ENCODE results near the gene CACNA2D3.

CACNA2D3 gene

DNA sequence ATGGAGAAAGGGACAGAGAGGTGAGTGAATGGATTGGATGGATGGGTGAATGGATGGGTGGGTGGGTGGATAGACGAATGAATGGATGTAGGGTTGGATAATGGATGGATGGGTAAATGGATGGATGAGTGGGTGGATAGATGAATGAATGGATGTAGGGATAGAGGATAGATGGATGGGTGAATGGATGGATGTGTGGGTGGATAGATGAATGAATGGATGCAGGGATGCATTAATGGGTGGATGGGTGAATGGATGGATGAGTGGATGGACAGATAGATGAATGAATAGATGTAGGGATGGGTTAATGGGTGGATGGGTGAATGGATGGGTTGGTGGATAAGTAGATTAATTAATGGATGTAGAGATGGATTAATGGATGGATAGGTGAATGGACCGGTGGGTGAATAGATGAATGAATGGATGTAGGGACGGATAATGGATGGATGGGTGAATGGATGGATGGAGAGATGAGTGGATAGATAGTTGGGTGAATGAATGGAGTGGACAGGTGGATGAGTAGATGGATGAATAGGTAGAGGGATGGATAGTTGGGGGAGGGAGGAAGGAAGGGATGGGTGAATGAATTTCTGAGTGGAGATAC, 28.6 kb downstream of the CACNA2D3 start:
- Histone ChIP-seq H3K27me3 (ENCODE audit: control insufficient read depth, insufficient read depth, low read length) (no peaks in the 10 kb centered on the region), H3K27ac (ENCODE audit: low read depth, low read length) (no peak overlapping the region), H3K4me1 (ENCODE audit: control insufficient read depth, insufficient read depth, low read length) (no peaks in the 10 kb centered on the region), H3K36me3 (ENCODE audit: control insufficient read depth, insufficient read depth, low read length) (no peaks in the 10 kb centered on the region), H3K9me3 (ENCODE audit: control insufficient read depth, insufficient read depth, low read length) (no peaks in the 10 kb centered on the region), H3K9ac (ENCODE audit: low read depth, low read length) (no peak overlapping the region), H3K4me3 (ENCODE audit: low read depth, low read length) (no peak overlapping the region)

- Histone ChIP-seq H3K4me1 (ENCODE audit: control insufficient read depth, insufficient read depth, low read length) (peaks cover 8% of the 10 kb centered on the region; the same call in 1 of the 2 replicates), H3K27ac (ENCODE audit: low read depth, low read length) (no peak overlapping the region), H3K9me3 (ENCODE audit: control insufficient read depth, insufficient read depth, low read length) (no peaks in the 10 kb centered on the region), H3K36me3 (ENCODE audit: control insufficient read depth, insufficient read depth, low read length) (no peaks in the 10 kb centered on the region), H3K9ac (ENCODE audit: low read depth, low read length) (no peak overlapping the region), H3K27me3 (ENCODE audit: control insufficient read depth, insufficient read depth, low read length) (no peaks in the 10 kb centered on the region), H3K4me3 (ENCODE audit: low read depth, low read length) (no peak overlapping the region)
Measured at GRCh38 chr3:54153477-54153876, 31.1 kb downstream of the CACNA2D3 start.

DNA sequence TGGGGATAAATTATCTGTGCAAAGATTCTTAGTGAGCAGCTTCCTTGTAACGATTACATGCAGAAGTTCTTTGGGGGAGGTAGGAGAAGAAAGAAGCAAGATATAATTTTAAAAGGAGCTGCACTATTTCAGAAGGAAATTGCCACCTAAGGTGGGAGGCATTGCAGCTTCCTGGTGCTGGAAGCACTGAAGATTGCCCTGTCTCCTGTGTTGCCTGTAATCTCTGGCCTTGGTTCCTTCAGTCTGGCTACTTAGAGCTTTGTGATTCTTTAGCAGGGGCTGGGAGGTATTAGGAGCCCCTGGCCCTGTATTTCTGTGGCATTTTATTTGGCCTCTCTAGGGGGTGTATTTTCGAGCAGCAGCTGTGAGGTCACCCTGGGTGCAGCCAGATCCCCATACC, 35.5 kb downstream of the CACNA2D3 start:
- Histone ChIP-seq H3K9me3 (ENCODE audit: control insufficient read depth, insufficient read depth, low read length) (no peaks in the 10 kb centered on the region), H3K9ac (ENCODE audit: low read depth, low read length) (no peak overlapping the region), H3K27ac (ENCODE audit: low read depth, low read length) (no peak overlapping the region), H3K27me3 (ENCODE audit: control insufficient read depth, insufficient read depth, low read length) (no peaks in the 10 kb centered on the region), H3K4me1 (ENCODE audit: control insufficient read depth, insufficient read depth, low read length) (peaks cover 11% of the 10 kb centered on the region; the same call in 1 of the 2 replicates), H3K36me3 (ENCODE audit: control insufficient read depth, insufficient read depth, low read length) (no peaks in the 10 kb centered on the region), H3K4me3 (ENCODE audit: low read depth, low read length) (no peak overlapping the region)

GRCh38 chr3:54159917-54160316, 37.6 kb downstream of the CACNA2D3 start:
- H3K27ac ChIP-seq (ENCODE audit: low read depth, low read length), result no peak overlapping the region
- no peaks in the 10 kb centered on the region for H3K27me3 ChIP-seq (ENCODE audit: control insufficient read depth, insufficient read depth, low read length)
- no peaks in the 10 kb centered on the region for H3K9me3 ChIP-seq (ENCODE audit: control insufficient read depth, insufficient read depth, low read length)

GRCh38 chr3:54163441-54163840, 41.1 kb downstream of the CACNA2D3 start:
- Histone ChIP-seq H3K27ac (ENCODE audit: low read depth, low read length) (no peak overlapping the region), H3K9ac (ENCODE audit: low read depth, low read length) (no peak overlapping the region), H3K4me3 (ENCODE audit: low read depth, low read length) (no peak overlapping the region), H3K9me3 (ENCODE audit: control insufficient read depth, insufficient read depth, low read length) (no peaks in the 10 kb centered on the region), H3K4me1 (ENCODE audit: control insufficient read depth, insufficient read depth, low read length) (peaks cover 9% of the 10 kb centered on the region), H3K27me3 (ENCODE audit: control insufficient read depth, insufficient read depth, low read length) (no peaks in the 10 kb centered on the region), H3K36me3 (ENCODE audit: control insufficient read depth, insufficient read depth, low read length) (no peaks in the 10 kb centered on the region)

More at GRCh38 chr3:54159917-54160316, 37.6 kb downstream of the CACNA2D3 start:
- H3K4me1 ChIP-seq (ENCODE audit: control insufficient read depth, insufficient read depth, low read length), result peaks cover 11% of the 10 kb centered on the region
- H3K9ac ChIP-seq (ENCODE audit: low read depth, low read length), result no peak overlapping the region
- no peak overlapping the region for H3K4me3 ChIP-seq (ENCODE audit: low read depth, low read length)
- H3K36me3 ChIP-seq (ENCODE audit: control insufficient read depth, insufficient read depth, low read length), result no peaks in the 10 kb centered on the region

DNA sequence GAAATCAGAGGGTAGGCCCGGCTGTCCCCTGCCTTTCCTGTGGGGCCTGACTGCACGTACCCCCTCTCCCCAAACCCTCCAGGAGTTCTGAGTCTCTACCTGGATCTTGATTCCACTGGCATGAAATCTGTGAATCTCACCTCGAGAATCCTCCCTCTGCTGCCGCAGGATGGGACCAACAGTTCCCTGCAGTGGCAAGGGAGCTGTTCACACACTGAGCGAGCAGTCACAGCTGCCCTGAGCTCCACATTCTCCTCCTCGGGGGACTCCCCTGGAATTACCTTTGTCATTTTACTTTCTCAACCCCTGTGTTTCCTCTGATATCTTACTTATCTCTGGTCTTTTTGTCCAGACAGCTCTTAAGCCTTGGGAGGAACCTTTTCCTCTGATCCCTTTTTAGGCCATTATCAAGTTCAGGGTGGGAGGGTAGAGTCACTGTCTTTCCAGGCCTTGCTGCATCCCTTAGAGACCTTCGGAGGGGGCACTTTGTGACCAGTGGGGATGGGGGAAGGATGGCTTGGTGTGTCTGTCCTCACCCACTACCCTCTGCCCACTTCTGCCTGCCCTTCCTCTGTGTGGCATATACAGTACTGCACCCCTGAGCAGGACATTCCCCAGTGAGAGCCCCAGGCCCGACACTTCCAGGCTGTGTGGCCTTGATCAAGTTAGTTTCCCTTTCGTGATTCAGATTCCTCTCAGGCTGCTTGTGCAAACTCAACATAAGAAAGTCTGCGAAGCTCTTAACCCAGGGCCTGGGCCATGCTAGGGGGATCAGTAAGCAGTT, 42.0 kb downstream of the CACNA2D3 start:
- H3K27me3 ChIP-seq (ENCODE audit: control insufficient read depth, insufficient read depth, low read length), result no peaks in the 10 kb centered on the region
- no peaks in the 10 kb centered on the region for H3K36me3 ChIP-seq (ENCODE audit: control insufficient read depth, insufficient read depth, low read length)
- peaks cover 12% of the 10 kb centered on the region for H3K4me1 ChIP-seq (ENCODE audit: control insufficient read depth, insufficient read depth, low read length)
- H3K4me3 ChIP-seq (ENCODE audit: low read depth, low read length), result no peak overlapping the region
- H3K9ac ChIP-seq (ENCODE audit: low read depth, low read length), result no peak overlapping the region
- no peaks in the 10 kb centered on the region for H3K9me3 ChIP-seq (ENCODE audit: control insufficient read depth, insufficient read depth, low read length)
- H3K27ac ChIP-seq (ENCODE audit: low read depth, low read length), result no peak overlapping the region

DNA sequence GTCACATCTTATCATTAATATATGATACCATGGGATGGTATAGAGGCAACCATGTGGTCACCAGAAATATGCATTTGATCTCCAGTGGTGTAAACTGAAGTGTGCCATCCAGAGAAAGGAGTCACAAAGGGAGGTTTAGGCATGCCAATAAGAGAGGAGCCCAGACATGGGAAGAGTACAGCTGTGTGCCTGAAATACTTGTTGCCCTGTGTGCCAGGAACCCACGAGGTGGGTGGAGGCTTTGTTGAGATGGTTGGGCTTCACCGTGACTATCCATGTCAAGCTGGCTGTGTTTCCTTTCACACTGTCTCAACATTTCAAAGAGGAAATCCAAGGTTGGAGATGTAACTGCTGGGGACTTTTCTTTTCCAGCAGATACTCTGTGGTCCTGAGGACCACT, 43.5 kb downstream of the CACNA2D3 start:
- Histone ChIP-seq H3K4me1 (ENCODE audit: control insufficient read depth, insufficient read depth, low read length) (peaks cover 12% of the 10 kb centered on the region), H3K36me3 (ENCODE audit: control insufficient read depth, insufficient read depth, low read length) (no peaks in the 10 kb centered on the region), H3K9ac (ENCODE audit: low read depth, low read length) (no peak overlapping the region), H3K4me3 (ENCODE audit: low read depth, low read length) (no peak overlapping the region), H3K27ac (ENCODE audit: low read depth, low read length) (no peak overlapping the region), H3K27me3 (ENCODE audit: control insufficient read depth, insufficient read depth, low read length) (no peaks in the 10 kb centered on the region), H3K9me3 (ENCODE audit: control insufficient read depth, insufficient read depth, low read length) (no peaks in the 10 kb centered on the region)

DNA sequence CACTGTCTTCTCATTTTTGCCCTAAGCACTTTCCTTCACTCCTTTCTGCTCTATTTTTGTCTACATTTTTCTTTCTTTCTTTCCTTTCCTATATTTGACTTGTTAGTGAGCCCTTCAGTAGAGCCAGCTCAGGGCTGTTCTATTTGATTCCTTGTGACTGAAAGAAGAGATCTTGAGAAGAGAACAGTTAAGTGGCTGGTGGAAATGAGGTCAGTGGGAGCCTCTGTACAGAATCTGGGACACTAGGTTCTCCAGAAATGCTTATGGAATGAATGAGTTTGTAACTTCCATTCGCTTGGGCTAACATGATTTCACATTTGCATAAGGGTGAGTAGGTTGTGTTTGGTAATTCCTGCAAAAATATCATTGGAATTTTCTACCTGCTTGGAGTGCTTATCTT, 45.6 kb downstream of the CACNA2D3 start:
- Histone ChIP-seq H3K9me3 (ENCODE audit: control insufficient read depth, insufficient read depth, low read length) (no peaks in the 10 kb centered on the region), H3K4me1 (ENCODE audit: control insufficient read depth, insufficient read depth, low read length) (peaks cover 12% of the 10 kb centered on the region), H3K27me3 (ENCODE audit: control insufficient read depth, insufficient read depth, low read length) (no peaks in the 10 kb centered on the region), H3K9ac (ENCODE audit: low read depth, low read length) (no peak overlapping the region), H3K4me3 (ENCODE audit: low read depth, low read length) (no peak overlapping the region), H3K36me3 (ENCODE audit: control insufficient read depth, insufficient read depth, low read length) (no peaks in the 10 kb centered on the region), H3K27ac (ENCODE audit: low read depth, low read length) (no peak overlapping the region)

- Histone ChIP-seq H3K36me3 (ENCODE audit: control insufficient read depth, insufficient read depth, low read length) (no peaks in the 10 kb centered on the region), H3K9me3 (ENCODE audit: control insufficient read depth, insufficient read depth, low read length) (no peaks in the 10 kb centered on the region)
Measured at GRCh38 chr3:54168451-54168850, 46.1 kb downstream of the CACNA2D3 start.

DNA sequence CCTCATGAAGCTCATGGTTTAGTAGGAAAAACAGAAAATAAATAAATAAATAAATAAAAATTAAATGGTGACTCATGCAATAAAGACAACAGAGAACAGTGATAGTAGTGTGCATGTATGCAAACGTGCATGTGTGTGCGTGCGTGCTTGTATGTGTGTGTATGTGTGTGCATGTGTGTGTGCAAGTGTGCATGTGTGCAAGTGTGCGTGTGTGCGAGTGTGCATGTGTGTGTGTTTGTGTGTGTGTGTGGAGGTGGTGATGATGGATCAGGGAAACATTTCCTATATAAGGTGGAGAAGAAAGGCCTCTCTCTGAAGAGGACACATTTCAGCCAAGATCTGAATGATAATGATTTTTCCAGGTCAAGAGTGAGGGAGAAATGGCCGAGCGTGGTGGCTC, 47.2 kb downstream of the CACNA2D3 start:
- H3K36me3 ChIP-seq (ENCODE audit: control insufficient read depth, insufficient read depth, low read length), result no peaks in the 10 kb centered on the region
- no peaks in the 10 kb centered on the region for H3K9me3 ChIP-seq (ENCODE audit: control insufficient read depth, insufficient read depth, low read length)
- H3K27ac ChIP-seq (ENCODE audit: low read depth, low read length), result no peak overlapping the region
- H3K27me3 ChIP-seq (ENCODE audit: control insufficient read depth, insufficient read depth, low read length), result no peaks in the 10 kb centered on the region
- H3K9ac ChIP-seq (ENCODE audit: low read depth, low read length), result no peak overlapping the region
- H3K4me3 ChIP-seq (ENCODE audit: low read depth, low read length), result no peak overlapping the region
- peaks cover 12% of the 10 kb centered on the region; the same call in 1 of the 2 replicates for H3K4me1 ChIP-seq (ENCODE audit: control insufficient read depth, insufficient read depth, low read length)

More at GRCh38 chr3:54168451-54168850, 46.1 kb downstream of the CACNA2D3 start:
- no peak overlapping the region for H3K9ac ChIP-seq (ENCODE audit: low read depth, low read length)
- H3K27ac ChIP-seq (ENCODE audit: low read depth, low read length), result no peak overlapping the region
- H3K4me1 ChIP-seq (ENCODE audit: control insufficient read depth, insufficient read depth, low read length), result peaks cover 12% of the 10 kb centered on the region
- H3K27me3 ChIP-seq (ENCODE audit: control insufficient read depth, insufficient read depth, low read length), result no peaks in the 10 kb centered on the region
- H3K4me3 ChIP-seq (ENCODE audit: low read depth, low read length), result no peak overlapping the region

DNA sequence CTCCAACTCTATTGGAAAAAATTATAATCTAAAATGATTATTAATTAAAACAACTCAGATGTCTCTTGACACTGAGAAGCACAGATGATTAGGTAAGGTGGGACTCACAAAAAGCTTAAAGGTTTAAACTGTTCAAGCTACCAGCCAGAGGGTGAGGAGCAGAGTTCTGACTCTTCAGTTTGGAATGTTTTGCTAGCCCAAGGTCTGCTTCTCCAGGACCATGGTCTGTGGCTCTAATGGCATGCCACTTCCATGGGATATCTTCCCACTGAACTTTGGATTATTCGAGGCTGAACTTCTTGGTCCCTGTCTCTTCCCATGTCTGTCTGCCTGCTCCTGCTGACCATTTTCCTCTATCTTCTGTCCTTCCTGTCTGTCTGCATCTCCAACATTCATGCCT, 49.2 kb downstream of the CACNA2D3 start:
- Histone ChIP-seq H3K9me3 (ENCODE audit: control insufficient read depth, insufficient read depth, low read length) (no peaks in the 10 kb centered on the region), H3K27me3 (ENCODE audit: control insufficient read depth, insufficient read depth, low read length) (no peaks in the 10 kb centered on the region), H3K4me1 (ENCODE audit: control insufficient read depth, insufficient read depth, low read length) (peaks cover 12% of the 10 kb centered on the region; the same call in 1 of the 2 replicates), H3K4me3 (ENCODE audit: low read depth, low read length) (no peak overlapping the region), H3K36me3 (ENCODE audit: control insufficient read depth, insufficient read depth, low read length) (no peaks in the 10 kb centered on the region), H3K9ac (ENCODE audit: low read depth, low read length) (no peak overlapping the region), H3K27ac (ENCODE audit: low read depth, low read length) (no peak overlapping the region)
